Gastrocnemius medialis (tissue), 4 donors: ENCODE results near the gene LRRC28.
A peak's percentile ranks its signal among the peaks of the same experiment; 100 is the strongest.

ENCODE experiments used
- POLR2A ChIP-seq, 2 donors: fragments of 450-650 bp; IDR thresholded peaks; one replicate each; pipeline ENCODE4 v1.6.1; 2017; ENCODE audit warnings: antibody characterized with exemption in 2 of 2, mild to moderate bottlenecking in 2 of 2, moderate library complexity in 2 of 2
- TF ChIP-seq, protein P1 (sequence below), 5 experiments: fragments of 450-650 bp in 3 of 5; fragments of 200-600 bp in 2 of 5; sonication (generic) in 2 of 5; IDR thresholded peaks in 4 of 5; conservative IDR thresholded peaks in 1 of 5; 1 replicate in 4 of 5; 2 replicates in 1 of 5; pipeline ENCODE4 v1.5.1; 2016 to 2019; ENCODE audit warnings: antibody characterized with exemption in 5 of 5, mild to moderate bottlenecking in 3 of 5, moderate library complexity in 3 of 5

DNA sequence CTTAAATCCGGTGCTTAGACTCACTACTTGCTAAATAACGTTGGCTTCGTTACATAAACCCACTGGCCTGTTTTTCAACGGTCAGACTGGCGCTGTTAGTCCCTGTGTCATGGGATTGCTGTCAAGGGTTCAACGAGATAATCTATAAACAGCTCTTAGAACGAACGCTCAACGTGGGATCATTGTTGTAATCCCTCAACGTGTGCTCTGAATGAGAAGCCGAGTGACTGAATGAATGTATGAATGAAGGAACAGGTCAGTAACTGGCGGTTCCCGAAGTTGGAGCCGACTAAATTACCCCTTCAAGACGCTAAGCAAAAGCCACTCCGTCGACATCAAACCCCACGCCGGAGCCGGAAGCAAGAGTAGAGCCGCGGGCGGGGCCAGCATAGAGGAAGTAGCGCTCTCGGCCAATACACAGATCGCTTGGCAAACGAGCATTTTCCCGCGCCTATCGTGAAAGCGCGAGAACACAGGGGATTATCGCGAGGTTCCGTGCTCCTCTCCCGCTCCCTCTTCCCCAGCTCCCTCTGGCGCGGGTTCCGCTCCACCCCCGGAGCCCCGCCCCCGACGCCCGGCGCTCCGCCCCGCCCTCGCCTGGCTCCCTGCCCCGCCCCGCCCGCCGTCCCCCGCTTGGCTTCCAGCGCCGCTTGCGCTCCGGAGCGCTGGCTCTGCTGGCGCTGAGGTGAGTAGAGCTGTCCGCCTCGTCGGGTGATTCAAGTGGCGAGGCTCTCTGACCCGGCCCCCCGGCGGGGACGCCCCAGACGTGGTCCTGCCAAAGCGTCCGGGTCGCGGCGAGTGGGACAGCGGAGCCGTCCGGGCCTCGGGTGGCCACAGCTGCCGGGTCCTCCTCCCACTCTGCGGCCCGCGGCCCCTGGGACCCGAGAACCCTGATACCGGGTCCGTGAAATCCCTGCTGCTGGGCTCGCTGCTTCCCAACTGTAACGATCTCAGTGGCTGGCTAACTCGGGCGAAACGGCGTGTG, at the start of gene LRRC28:
- peak; percentile 92 to 96 for TF ChIP-seq POLR2A (IDR thresholded peaks at IDR 0.05)
- TF ChIP-seq, protein P1, sequence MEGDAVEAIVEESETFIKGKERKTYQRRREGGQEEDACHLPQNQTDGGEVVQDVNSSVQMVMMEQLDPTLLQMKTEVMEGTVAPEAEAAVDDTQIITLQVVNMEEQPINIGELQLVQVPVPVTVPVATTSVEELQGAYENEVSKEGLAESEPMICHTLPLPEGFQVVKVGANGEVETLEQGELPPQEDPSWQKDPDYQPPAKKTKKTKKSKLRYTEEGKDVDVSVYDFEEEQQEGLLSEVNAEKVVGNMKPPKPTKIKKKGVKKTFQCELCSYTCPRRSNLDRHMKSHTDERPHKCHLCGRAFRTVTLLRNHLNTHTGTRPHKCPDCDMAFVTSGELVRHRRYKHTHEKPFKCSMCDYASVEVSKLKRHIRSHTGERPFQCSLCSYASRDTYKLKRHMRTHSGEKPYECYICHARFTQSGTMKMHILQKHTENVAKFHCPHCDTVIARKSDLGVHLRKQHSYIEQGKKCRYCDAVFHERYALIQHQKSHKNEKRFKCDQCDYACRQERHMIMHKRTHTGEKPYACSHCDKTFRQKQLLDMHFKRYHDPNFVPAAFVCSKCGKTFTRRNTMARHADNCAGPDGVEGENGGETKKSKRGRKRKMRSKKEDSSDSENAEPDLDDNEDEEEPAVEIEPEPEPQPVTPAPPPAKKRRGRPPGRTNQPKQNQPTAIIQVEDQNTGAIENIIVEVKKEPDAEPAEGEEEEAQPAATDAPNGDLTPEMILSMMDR (IDR thresholded peaks at IDR 0.05 in 4 of 5, conservative IDR thresholded peaks at IDR 0.05 in 1 of 5): no peak
